Measurements from ENCODE around the gene MDP1.
"Not testable (repeated sequence)": the region's sequence is repeated elsewhere in the genome, so short reads cannot be mapped to it uniquely, and the experiment has no call there.

DNA sequence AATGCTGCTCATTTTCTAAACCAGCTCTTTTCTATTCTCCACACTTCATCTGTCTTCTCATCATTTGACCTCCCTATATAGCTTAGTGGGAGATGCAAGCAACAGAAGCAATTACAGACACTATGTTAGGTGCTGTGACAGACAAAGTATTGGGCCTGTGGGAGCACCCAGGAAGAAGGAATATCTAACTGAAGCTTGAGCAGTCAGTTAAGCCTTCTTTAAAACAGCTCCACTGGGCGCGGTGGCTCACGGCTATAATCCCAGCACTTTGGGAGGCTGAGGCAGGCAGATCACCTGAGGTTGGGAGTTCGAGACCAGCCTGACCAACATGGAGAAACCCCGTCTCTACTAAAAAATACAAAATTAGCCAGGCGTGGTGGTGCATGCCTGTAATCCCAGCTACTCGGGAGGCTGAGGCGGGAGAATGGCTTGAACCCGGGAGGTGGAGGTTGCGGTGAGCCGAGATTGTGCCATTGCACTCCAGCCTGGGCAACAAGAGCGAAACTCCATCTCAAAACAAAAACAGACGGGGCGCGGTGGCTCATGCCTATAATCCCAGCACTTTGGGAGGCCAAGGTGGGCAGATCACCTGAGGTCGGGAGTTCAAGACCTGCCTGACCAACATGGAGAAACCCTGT is 12.5 kb downstream of the MDP1 start:
- TF ChIP-seq, protein P1, sequence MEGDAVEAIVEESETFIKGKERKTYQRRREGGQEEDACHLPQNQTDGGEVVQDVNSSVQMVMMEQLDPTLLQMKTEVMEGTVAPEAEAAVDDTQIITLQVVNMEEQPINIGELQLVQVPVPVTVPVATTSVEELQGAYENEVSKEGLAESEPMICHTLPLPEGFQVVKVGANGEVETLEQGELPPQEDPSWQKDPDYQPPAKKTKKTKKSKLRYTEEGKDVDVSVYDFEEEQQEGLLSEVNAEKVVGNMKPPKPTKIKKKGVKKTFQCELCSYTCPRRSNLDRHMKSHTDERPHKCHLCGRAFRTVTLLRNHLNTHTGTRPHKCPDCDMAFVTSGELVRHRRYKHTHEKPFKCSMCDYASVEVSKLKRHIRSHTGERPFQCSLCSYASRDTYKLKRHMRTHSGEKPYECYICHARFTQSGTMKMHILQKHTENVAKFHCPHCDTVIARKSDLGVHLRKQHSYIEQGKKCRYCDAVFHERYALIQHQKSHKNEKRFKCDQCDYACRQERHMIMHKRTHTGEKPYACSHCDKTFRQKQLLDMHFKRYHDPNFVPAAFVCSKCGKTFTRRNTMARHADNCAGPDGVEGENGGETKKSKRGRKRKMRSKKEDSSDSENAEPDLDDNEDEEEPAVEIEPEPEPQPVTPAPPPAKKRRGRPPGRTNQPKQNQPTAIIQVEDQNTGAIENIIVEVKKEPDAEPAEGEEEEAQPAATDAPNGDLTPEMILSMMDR (conservative IDR thresholded peaks at IDR 0.05; ENCODE audit: low read length) = not testable (repeated sequence)
- TF ChIP-seq EZH2phosphoT487 (IDR thresholded peaks at IDR 0.05; ENCODE audit: borderline replicate concordance, low read depth, low read length) = not testable (repeated sequence)

Data from OCI-LY7 (cell line).